ENCODE data around the gene PAX5.

The PAX5 gene

DNA sequence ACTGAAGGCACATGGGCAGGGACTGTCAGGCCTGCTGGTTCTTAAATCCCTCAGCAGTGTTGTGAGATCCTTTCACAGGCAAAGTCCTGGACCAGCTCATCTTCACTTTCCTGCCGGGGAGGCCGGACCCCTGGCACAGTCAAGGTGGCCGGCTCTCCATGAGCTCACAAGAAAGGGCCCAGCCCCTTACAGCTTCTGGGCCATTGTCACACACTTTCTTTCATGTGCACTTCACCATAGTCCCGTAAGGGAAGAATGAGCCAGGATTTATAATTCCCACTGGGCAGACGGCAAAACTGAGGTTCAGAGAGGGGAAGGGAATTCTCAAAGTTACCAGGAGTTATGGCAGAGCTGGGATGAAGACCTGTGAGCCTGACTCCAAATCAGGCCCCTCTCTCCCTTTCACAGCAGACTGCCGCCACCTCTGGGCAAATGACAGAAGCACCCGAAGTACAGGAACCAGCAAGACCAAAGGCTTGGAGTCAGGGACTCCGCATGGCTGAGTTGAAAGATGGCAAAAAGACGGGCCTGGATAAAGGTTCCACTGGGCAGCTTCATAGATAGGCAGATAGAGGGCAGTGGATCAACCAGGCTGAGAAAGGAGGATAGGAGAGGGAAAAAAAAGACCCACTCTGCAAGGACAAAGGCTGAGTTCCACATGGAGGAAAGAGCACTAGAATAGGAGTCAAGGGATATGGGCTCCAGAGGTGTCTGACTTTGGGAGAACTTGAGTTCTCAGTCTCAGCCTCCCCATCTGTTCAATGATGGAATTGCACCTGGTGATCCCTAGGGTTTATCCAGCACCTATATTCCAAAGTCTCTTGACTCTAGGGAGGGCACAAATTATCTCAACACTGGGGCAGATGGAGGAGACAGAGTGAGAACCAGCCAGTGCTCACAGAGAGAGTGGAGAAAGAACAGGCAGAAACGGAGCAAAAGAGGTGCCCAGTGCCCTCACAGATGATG lies 128.7 kb downstream of the PAX5 start:
- in situ Hi-C loops (cut with HindIII; ENCODE audit: low sequenced_read_pairs) = no loop called here

DNA sequence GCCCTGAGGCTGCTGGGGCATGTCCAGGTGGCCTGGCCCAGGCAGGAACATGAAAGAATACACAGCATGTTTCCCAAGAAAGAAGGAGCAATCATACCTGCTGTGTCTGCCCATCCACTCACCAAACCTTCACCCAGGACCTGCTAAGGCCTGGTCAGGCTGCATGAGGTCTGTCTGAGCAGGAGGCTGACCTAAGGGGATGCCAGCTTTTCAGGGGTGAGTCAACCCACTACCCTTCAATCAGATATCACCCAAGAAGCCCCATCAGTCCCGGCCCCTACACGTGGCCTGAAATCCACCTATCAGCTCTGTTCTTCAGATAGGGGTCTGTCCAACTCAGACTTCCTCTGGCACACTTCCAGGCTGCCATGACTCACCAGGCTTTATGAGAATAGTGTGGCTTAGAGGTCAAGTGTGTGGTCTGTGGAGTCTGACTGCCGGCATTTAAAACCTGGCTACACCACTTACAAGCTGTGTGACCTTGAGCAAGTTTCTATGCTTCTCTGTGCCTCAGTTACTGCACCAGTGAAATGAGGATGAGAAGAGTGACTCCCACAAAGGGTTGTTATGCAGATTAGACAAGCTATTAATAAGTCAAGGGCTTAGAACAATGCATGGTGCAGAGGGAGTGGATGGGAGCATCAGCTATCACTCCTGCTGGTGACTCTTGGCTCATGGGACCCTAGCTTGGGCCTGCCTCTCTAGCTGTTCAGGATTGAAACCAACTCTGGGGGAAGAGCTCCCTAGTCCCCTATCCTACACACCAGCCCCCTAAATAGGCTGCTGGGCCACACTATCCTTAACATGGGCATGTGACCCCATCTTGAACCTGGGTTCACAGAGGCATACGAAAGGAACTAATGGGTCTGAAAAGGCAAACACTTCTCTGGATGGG lies 130.3 kb downstream of the PAX5 start:
- in situ Hi-C loops (cut with HindIII; ENCODE audit: low sequenced_read_pairs) = loop anchor here (5.0 kb wide), 3 partner anchors 46 to 79 kb away; no protein-coding TSS in a partner anchor

DNA sequence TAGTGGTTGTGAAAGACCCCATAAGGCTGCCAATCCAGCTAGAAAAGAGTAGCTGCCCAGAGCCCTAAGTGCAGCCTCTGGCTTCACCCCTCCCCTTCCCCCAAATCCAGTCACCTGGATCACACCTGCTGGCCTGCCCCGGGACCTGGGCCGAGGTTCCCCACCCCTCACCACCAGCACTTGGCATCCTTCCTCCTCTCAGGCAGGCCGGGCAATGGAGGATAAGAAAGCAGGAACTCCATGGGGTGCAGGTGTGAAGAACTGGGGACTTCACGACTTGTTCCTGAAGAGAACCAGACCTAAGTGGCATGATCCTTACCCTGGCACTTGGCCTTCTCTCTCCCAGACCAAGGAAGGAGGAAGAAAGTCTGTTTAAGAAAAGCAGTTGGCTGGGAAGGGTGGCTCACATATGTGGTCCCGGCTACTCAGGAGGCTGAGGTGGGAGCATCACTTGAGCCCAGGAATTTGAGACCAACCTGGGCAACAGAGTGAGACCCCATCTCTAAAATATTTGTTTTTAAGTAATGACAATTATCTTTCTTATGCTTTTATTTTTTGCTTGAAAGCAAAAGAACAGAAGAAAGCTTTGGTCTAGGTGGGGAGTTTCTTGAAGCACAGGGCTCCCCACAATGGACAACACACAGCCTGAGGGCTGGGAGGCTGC lies 131.1 kb downstream of the PAX5 start:
- in situ Hi-C loops (cut with HindIII; ENCODE audit: low sequenced_read_pairs) = loop anchor here (5.0 kb wide), 3 partner anchors 46 to 79 kb away; no protein-coding TSS in a partner anchor

DNA sequence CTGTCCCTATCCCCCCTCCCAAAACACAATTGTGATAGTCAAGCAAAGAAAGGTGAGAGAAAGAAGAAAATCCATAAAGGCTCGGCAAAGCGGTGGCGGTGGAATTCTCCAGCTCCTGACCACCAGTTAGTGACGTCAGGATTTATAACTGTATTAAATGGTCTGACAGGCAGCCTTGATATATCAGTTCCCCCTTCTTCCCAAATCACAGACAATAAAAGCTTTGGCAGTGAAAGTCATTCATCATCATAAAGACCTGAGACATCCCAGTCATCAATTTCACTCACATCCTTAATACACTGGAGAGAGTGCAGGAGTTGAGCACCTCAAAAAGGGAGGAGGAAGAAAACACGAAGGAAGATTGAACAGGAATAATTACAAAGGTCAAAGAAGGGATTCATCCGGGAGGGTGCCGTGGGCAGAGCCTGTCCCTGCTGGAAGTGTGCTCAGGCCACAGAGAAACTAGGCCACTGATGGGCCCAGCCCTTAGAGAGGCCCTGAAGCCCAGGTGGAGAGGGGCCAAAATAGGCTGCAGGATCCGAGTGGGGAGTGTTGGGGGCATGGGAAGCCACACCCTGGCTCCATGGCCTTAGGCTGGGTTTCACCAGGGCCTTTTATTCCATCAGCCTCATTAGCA lies 131.9 kb downstream of the PAX5 start:
- in situ Hi-C loops (cut with HindIII; ENCODE audit: low sequenced_read_pairs) = loop anchor here (5.0 kb wide), 3 partner anchors 45 to 80 kb away; no protein-coding TSS in a partner anchor

DNA sequence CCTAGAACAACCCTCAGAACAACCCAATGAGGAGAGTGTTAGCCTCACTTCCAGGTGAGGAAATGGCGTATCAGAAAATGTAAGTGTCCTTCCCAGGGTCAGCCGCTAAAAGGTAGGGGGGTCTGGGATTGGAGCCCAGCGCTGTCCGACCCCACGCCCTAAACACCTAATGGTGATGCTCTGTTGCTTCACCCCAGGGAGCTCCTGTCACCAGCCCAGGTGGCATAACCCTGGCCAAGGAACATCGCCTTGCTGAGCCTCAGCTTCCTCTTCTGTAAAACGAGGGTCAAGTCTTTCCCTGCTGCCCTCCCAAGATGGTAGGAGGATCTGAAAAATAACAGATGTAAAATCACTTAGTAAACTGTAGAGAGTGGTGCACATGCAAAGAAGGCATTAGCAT lies 132.5 kb downstream of the PAX5 start:
- in situ Hi-C loops (cut with HindIII; ENCODE audit: low sequenced_read_pairs) = loop anchor here (5.0 kb wide), 3 partner anchors 44 to 81 kb away; no protein-coding TSS in a partner anchor

DNA sequence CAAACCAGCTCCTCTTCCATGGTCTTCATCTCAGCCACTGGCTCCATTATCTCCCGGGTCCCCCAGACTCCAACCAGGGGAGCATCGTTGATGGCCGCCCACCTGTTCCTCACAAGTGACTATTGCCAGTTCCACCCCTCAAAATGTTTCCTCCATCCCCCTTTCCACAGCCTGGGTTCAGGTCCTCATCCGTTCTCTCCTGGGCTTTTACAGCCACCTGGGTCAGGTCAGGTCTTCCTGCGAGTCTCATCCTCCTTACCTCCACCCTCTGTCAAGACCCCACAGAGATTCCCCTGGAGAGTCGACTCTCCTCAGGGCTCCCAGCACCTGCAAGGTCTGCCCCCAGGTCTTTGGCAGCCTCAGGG lies 133.2 kb downstream of the PAX5 start:
- in situ Hi-C loops (cut with HindIII; ENCODE audit: low sequenced_read_pairs) = loop anchor here (5.0 kb wide), 3 partner anchors 44 to 81 kb away; no protein-coding TSS in a partner anchor

DNA sequence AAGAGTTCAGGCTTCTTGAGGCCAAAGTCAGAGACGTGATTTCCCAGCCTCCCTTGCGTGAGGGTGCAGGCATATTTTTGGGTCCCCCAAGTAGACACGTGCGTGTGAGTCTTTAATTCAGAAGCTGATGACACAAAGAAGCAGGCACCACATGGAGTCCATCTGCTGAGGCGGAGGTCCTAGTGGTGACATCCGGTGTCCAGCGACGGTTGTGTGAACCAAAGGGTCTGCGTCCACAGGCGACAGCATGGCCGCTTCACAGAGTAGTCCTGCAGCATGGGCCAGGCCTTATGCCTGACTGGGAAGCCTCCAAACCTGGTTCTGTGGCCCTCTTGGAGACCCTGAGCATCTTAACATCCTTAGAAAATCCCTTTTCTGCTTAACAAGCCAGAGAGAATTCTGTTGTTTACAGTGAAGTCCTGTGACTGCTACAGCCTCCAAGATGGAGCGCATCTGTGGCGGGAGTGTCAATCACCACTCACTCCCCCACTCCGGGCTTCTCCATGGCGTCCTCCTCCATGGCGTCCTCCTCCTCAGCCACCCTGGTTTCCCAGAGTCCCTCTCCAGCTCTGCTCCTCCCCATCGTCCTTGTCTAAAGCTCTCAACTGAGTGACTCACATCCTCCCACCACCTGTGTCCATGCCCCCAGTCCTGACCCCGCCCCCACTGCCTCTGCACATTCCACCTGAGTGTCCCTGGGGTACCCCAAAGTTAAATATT lies 133.8 kb downstream of the PAX5 start:
- in situ Hi-C loops (cut with HindIII; ENCODE audit: low sequenced_read_pairs) = loop anchor here (5.0 kb wide), 3 partner anchors 43 to 82 kb away; no protein-coding TSS in a partner anchor

DNA sequence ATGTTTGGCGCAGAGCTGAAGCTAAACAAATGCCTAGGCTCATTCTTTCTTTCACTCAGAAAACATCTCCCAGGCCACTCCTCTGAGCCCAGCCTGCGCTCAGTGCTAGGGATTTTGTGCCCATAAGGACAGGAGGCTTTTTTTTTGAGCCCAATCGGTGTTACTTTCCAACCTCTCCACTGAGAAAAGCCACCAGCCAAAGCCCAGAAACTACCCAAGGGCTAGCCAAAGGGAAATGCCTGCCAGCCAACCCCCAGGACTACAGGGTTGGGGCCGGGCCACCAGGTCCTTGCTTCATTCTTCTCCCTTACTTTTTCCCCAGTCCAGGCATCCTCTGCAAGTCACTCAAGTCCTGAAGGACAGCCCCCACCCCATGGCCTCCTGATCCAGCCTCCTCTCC lies 134.7 kb downstream of the PAX5 start:
- in situ Hi-C loops (cut with HindIII; ENCODE audit: low sequenced_read_pairs) = no loop called here

DNA sequence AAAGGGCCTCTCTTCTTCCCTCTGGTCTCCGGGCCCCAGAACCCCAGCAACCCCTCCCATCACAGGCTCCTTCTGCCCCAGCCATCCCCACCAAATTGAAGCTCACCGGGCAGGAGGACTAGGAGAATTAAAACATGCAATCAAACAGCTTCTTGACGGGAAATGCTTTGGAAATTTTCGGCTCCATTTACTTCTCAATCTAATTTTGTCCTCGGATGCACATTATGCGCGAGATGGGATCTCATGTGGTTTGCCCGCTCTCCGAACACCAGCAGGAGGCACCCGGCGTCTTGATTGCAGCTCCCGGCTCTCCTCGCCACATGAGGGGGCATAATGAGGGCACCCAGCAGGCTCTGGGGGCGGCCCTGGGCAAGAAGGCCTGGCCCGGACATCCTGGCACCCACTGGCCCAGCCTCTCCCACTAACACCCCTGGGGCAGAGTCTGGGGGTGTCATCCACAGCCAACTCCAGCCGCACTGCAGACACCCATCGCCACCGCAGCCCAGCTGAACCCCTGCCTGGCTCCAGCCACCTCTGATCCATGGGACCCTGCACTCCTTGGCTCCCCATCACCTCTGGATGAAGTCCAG lies 135.5 kb downstream of the PAX5 start:
- in situ Hi-C loops (cut with HindIII; ENCODE audit: low sequenced_read_pairs) = no loop called here

DNA sequence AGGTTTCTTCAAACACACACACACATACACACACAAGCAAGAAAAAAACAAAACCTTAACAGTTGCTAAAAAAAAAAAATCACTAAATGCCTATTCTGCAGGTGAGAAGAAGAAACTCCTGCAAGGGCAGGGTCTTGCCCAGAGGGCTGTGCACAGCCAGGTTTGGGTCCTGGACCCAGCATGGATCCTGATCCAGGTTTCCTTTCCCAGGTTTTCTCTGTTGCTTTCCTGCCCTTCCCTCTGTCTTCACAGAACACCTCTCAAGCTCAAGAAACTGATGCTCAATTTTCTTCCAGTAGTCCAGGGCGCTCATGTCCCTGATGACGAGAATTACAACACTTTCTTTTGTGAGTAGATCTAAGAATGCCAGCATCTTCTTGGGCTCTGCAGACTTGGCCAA lies 136.6 kb downstream of the PAX5 start:
- in situ Hi-C loops (cut with HindIII; ENCODE audit: low sequenced_read_pairs) = no loop called here

DNA sequence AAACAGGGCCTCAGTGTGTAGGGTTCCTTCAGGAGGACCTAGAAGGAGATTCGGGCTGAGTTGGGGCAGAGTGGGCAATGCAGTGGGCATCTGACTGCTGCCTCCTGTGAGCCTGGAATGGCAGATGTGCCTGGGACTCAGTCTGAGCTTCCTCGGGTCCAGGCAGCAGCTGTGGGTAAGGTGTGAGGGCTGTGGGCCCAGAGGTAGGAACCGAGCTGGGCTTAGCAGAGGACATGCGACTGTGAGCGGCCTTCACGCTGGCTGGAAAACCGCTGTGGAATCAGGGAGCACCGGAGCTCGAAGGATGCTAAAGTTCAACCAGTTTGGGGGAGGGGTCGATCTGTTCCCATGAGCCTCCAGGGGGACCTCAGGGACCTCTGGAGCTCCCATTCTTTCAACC lies 137.0 kb downstream of the PAX5 start:
- in situ Hi-C loops (cut with HindIII; ENCODE audit: low sequenced_read_pairs) = no loop called here

DNA sequence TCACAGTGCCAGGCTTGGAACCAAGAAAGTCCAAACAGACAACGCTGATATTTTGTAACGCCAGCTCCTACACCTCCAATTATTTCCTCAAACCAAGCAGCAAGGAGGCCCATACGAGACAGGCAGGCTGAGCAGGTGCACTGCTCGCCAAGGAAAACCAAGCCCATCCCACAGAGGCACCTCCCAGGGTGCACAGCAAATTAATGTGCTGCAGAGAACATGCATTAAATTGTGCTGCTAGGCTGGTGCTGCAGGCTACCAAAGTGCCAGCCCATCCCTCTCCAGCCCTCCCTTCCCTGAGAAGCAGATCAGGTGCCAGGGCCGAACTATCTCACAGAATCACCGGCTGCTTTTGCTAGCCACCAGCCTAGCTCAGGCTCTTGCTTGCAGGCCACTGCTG lies 137.8 kb downstream of the PAX5 start:
- in situ Hi-C loops (cut with HindIII; ENCODE audit: low sequenced_read_pairs) = no loop called here

DNA sequence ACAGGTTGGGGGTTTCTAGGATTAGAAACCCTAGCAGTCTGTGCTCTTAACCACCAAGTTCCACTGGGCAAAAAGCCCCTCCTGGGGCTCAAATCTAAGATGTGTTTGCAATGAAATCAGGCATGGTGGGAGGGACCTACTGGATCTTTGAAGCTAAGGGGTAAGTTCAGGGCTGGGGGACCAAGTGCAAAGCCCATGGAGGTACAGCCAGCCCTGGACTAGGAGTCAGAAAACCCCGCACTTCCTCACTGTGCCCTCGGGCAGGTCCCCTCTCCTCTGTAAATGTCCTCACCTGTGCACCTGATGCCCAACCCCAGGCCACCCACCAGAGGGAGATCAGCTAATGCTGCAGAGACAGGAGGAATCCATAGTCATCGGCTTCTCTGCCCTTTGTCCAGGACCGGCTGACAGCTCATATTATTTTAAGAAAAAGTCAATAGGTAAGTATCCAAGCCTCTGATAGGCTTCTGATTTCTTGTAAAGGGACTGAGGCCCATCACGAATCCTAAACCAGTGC lies 138.3 kb downstream of the PAX5 start:
- in situ Hi-C loops (cut with HindIII; ENCODE audit: low sequenced_read_pairs) = no loop called here

DNA sequence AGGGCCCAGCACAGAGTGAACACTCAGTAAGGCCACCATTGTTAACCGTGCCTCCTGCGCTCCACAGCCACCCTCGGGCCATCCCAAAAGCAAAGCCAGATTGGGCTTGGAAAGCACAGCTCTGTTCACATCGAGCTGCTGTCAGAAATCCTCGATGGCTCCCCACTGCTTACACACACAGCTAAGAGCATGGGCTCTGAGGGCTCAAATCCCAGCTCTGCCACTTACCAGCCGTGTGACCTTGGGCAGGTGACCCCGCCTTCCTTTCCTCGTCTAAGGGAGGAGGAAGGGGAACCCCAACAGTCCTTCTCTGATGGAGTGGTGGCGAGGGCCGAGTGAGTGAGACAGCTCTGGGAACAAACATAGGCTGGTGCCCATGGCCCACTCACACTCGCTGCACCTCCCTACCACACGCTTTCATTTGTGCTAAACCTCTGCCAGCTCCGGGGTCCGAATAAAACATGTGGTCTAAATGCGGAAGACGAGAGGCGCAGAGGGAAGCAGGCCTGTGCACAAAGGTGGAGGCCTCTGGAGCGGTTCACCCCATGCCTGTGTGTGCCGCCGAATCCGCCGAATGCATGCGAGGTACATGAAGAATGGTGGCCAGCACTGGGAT lies 139.3 kb downstream of the PAX5 start:
- in situ Hi-C loops (cut with HindIII; ENCODE audit: low sequenced_read_pairs) = no loop called here

DNA sequence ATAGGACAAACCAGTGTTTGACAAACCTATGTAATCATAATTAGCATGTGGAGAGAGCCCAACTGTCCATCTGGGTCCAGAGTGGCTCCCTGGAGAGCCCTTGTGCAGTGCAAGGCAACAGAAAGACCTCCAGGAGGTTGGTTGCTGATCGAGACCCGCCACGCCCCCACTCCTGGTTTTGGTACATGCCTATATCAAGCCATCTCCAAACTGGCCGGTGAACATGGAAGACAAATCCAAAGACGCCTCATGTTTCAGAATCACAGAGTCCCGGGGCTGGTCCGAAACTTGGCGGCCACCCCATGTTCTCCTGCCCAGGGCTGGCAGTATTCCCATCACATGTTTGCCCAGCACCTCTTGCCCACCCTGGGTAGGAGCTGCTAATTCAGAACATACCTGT lies 140.2 kb downstream of the PAX5 start:
- in situ Hi-C loops (cut with HindIII; ENCODE audit: low sequenced_read_pairs) = no loop called here

DNA sequence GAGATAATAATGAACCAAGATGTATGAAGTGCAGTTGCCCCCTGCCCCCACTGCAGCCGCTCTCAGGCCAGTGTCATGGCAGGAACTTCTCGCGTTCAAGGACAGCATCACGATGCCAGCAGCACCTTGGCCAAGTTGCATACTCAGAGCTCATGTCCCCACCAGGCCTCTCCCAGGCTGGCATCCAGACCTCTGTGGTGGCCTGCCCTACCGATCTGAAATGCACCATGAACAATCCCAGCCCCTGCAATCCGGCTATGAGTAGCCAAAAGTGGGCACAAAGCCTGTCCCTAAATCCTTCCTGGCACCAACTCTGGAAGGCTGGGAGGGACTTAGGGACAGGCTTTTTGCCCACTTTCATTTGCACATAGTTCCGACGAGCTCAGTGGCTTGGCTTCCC lies 140.9 kb downstream of the PAX5 start:
- in situ Hi-C loops (cut with HindIII; ENCODE audit: low sequenced_read_pairs) = no loop called here

DNA sequence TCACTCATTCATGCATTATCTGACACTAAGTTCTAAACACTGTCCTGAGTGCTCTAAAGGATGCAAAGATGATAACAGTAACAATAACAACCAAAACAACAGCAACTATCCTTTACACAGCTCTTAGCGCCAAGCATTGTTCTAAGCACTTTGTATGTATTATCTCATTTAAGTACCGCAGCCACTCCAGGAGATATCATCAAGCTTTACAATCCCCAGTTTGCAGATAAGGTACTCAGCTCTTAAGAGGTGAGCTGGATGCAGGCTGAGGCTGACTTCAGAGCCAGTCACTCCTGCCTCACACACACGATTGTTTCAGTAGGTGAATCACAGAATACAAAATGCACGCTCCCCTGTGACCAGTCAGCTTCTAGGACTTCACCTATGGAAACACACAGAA lies 141.8 kb downstream of the PAX5 start:
- in situ Hi-C loops (cut with HindIII; ENCODE audit: low sequenced_read_pairs) = no loop called here

DNA sequence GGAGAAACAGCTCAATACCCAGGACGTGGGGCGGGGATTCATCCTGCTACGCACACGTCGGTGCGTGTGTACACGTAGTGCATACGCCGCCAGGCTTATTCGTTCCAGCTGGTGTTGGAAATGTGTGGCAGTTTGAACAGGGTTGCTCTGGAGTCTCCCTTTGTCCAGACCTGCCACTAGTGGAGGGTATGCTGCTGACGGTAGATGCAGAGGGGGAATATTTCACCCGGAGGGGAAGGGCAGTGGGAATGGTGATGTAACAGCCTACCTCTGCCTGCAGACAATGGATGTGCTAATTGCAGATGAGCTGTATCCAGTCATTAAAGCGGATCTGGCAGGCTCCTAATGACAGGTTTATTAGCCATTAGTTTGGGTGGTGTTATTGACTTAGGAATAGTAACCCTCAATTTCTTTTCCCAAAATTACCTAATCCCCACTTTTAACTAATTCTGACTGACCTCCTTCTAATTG lies 142.7 kb downstream of the PAX5 start:
- in situ Hi-C loops (cut with HindIII; ENCODE audit: low sequenced_read_pairs) = no loop called here

Data from endothelial cell of hepatic sinusoid (primary cell).